Kidney epithelial cell (primary cell): ENCODE data around the gene SELPLG. TPM values are rescaled to one million over a fixed set of nuclear protein-coding genes. Genes with fewer than 3 reads are reported as not detected.

Experiments
- DNase-seq: peaks from one replicate; pipeline ENCODE4 v3.0.0-alpha.2; 2010; ENCODE audit warnings: low read depth
- H3K27me3 ChIP-seq: 2 replicates; pipeline ENCODE4 v1.6.0; 2011; ENCODE audit warnings: low read length; ENCODE audit not compliant: control insufficient read depth, insufficient read depth
- H3K36me3 ChIP-seq: 2 replicates; pipeline ENCODE4 v1.5.1; 2011; ENCODE audit warnings: low read length; ENCODE audit not compliant: control insufficient read depth, insufficient read depth
- H3K4me3 ChIP-seq: 2 replicates; pipeline ENCODE4 v1.5.1; 2011; ENCODE audit warnings: low read depth, mild to moderate bottlenecking, control low read depth, low read length
- CTCF ChIP-seq: IDR thresholded peaks from 2 replicates; pipeline ENCODE4 v1.5.1; 2011; ENCODE audit warnings: mild to moderate bottlenecking, moderate library complexity, low read length, control low read depth, inconsistent platforms; ENCODE audit not compliant: insufficient read depth, poor library complexity, severe bottlenecking
- total RNA-seq: library from RNA; depleted of rRNA; stranded (reverse); fragments of >200 nt; gene quantifications from 2 replicates; pipeline ENCODE4 v1.2.3, GENCODE V29; 2015

SELPLG gene
- total RNA-seq, 1 donor from 2014 or later: 0.42 TPM

- H3K36me3 ChIP-seq: no peaks in the 10 kb centered on the region
- H3K4me3 ChIP-seq: no peak overlapping the region
- H3K27me3 ChIP-seq: no peaks in the 10 kb centered on the region
- DNase-seq: no peak
- TF ChIP-seq CTCF: no peak
Observed at GRCh38 chr12:108623577-108623976, 10.1 kb downstream of the SELPLG start.

DNA sequence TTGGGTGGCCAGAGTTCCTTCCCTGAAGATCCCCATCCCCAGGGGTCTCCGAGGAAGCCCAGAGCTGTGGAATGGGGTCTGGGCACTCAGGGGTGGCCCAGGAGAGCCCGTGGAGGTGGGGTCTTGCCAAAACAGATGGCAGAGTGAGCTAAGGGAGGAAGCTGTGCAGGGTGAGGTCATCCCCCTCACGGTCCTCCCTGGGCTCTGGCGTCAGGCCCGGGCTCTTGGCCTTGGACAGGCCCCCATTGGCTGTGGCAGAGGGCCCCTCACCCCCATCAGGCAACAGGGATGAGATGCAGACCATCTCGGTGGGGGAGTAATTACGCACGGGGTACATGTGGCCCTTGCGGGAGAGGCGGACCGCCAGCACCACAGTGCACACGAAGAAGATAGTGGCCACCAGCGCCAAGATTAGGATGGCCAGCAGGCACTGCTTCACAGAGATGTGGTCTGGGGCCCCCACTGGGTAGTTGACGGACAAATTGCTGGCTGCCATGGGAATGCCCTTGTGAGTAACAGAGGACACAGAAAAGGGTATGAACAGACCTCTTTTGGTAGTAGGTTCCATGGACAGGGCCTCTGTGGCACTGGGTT lies 10.7 kb downstream of the SELPLG start:
- no peak for TF ChIP-seq CTCF
- H3K4me3 ChIP-seq: no peak overlapping the region
- H3K27me3 ChIP-seq: no peaks in the 10 kb centered on the region
- H3K36me3 ChIP-seq: no peaks in the 10 kb centered on the region
- DNase-seq: no peak

DNA sequence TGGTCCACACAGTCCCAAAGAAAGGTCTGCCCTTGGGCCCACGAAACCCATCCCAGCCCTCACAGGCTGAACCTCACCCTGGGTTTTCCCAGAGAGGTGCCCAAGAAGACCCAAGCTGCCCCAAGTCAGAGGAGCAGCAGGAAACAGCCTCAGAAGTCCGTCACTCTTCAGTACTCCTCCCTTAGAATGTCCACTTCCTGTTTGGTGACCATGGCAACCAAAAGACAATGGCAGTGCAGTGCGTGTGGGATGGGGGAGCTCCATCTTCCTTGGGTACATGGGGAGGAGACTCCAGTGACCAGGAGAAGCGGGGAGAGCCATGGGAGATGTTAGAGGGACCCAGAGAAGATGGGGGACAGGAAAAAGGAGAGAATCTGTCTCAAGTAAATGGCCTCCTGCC lies 11.3 kb downstream of the SELPLG start:
- TF ChIP-seq CTCF: no peak
- Histone ChIP-seq H3K4me3 (no peak overlapping the region), H3K36me3 (no peaks in the 10 kb centered on the region), H3K27me3 (no peaks in the 10 kb centered on the region)
- no peak for DNase-seq

- Histone ChIP-seq H3K4me3 (no peak overlapping the region), H3K36me3 (no peaks in the 10 kb centered on the region), H3K27me3 (no peaks in the 10 kb centered on the region)
- no peak for DNase-seq
- TF ChIP-seq CTCF: no peak
Observed at GRCh38 chr12:108621161-108621560, 12.5 kb downstream of the SELPLG start.

GRCh38 chr12:108620236-108620879 lies 13.3 kb downstream of the SELPLG start:
- H3K4me3 ChIP-seq: no peak overlapping the region
- no peaks in the 10 kb centered on the region for H3K36me3 ChIP-seq
- TF ChIP-seq CTCF: no peak
- DNase-seq: no peak
- H3K27me3 ChIP-seq: no peaks in the 10 kb centered on the region
